Memory B cell (primary cell): ENCODE results near the gene LARGE1.
A peak's percentile ranks its signal among the peaks of the same experiment; 100 is the strongest.

Experiments
- ATAC-seq: fragments of 150-1000 bp; cut with Tn5 transposase; 2 replicates; pipeline ENCODE4 v1.10.0; 2021; ENCODE audit warnings: low read depth, mild to moderate bottlenecking, moderate library complexity
- DNase-seq, 2 donors: peaks; one replicate each; pipeline ENCODE4 v3.0.0; 2022; ENCODE audit warnings: low spot score in 2 of 2
- H3K27ac Mint-ChIP-seq: one replicate; pipeline ENCODE4 v1.8.0; 2022; ENCODE audit warnings: mild to moderate bottlenecking, moderate library complexity, mixed read lengths
- H3K27me3 Mint-ChIP-seq: one replicate; pipeline ENCODE4 v1.8.0; 2022; ENCODE audit warnings: mixed read lengths
- H3K36me3 Mint-ChIP-seq: one replicate; pipeline ENCODE4 v1.8.0; 2022; ENCODE audit warnings: mild to moderate bottlenecking, mixed read lengths
- H3K4me1 Mint-ChIP-seq: one replicate; pipeline ENCODE4 v1.8.0; 2022; ENCODE audit warnings: mixed read lengths
- H3K4me3 Mint-ChIP-seq: one replicate; pipeline ENCODE4 v1.8.0; 2022; ENCODE audit warnings: mild to moderate bottlenecking, moderate library complexity, mixed read lengths
- H3K9me3 Mint-ChIP-seq: one replicate; pipeline ENCODE4 v1.8.0; 2022; ENCODE audit warnings: mixed read lengths

LARGE1 gene

DNA sequence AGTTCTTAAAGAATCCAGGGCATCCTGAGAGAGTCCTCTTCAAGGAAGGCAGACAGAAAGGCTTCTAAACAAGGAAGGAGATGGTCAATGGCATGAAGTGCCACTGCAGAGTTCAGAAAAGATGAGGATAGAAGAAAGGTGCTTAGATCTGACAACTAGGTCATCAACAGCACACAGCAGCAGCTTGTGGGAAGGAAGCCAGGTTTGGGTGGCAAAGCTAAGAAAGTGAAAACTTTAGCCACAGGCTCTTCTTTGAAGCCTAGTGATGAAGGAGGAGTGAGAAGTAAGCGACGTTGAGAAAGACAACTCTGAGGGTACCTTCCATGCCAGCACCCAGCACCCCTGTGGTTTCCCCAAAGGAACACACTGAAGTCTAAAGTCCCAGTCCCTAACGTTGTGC, 92.0 kb downstream of the LARGE1 start:
- no peak overlapping the region for H3K4me3 Mint-ChIP-seq
- no peak overlapping the region for H3K27ac Mint-ChIP-seq
- DNase-seq, result no peak
- H3K36me3 Mint-ChIP-seq, result peaks cover 4% of the 10 kb centered on the region
- H3K27me3 Mint-ChIP-seq, result no peaks in the 10 kb centered on the region
- H3K4me1 Mint-ChIP-seq, result peaks cover 2% of the 10 kb centered on the region
- H3K9me3 Mint-ChIP-seq, result peaks cover 1% of the 10 kb centered on the region
- ATAC-seq, result no peak

GRCh38 chr22:33825761-33826160, 94.5 kb downstream of the LARGE1 start:
- no peak for ATAC-seq
- no peak for DNase-seq
- H3K9me3 Mint-ChIP-seq, result peaks cover 1% of the 10 kb centered on the region
- no peak overlapping the region for H3K27ac Mint-ChIP-seq
- H3K36me3 Mint-ChIP-seq, result peaks cover 6% of the 10 kb centered on the region
- peaks cover 2% of the 10 kb centered on the region for H3K27me3 Mint-ChIP-seq
- peaks cover 6% of the 10 kb centered on the region for H3K4me1 Mint-ChIP-seq
- H3K4me3 Mint-ChIP-seq, result no peak overlapping the region

GRCh38 chr22:33823552-33823951, 96.7 kb downstream of the LARGE1 start:
- Mint-ChIP-seq H3K4me3 (no peak overlapping the region), H3K36me3 (peaks cover 6% of the 10 kb centered on the region), H3K4me1 (peaks cover 6% of the 10 kb centered on the region), H3K27me3 (peaks cover 2% of the 10 kb centered on the region), H3K27ac (no peak overlapping the region), H3K9me3 (peaks cover 1% of the 10 kb centered on the region)
- ATAC-seq (no peak), DNase-seq (no peak)

- Mint-ChIP-seq H3K9me3 (peaks cover 3% of the 10 kb centered on the region), H3K27ac (no peak overlapping the region), H3K36me3 (peaks cover 7% of the 10 kb centered on the region), H3K4me1 (peaks cover 6% of the 10 kb centered on the region), H3K27me3 (peaks cover 2% of the 10 kb centered on the region), H3K4me3 (no peak overlapping the region)
- DNase-seq (no peak), ATAC-seq (no peak)
Measured at GRCh38 chr22:33821290-33821689, 99.0 kb downstream of the LARGE1 start.

DNA sequence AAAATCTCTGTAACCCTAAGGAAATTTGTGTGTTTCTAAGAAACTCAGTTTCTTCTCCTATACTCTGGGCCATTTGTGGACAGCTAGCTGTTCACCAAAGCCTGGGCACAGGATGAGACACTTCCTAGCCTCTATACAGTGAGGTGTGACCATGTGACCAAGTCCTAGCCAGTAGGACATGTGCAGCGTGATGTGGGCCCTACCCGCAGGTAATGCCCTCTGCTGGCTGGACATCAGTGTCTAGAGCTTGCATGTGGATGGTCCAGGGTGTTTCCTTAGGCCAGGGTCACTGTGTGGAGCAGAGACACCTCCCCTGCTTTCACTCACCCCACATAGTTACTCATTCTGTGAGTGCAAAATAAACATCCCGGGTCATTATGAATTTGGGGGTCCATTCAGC, 100.5 kb downstream of the LARGE1 start:
- Mint-ChIP-seq H3K4me3 (no peak overlapping the region), H3K4me1 (peaks cover 6% of the 10 kb centered on the region), H3K27me3 (peaks cover 2% of the 10 kb centered on the region), H3K36me3 (peaks cover 5% of the 10 kb centered on the region), H3K9me3 (peaks cover 3% of the 10 kb centered on the region), H3K27ac (no peak overlapping the region)
- ATAC-seq (no peak), DNase-seq (no peak)

DNA sequence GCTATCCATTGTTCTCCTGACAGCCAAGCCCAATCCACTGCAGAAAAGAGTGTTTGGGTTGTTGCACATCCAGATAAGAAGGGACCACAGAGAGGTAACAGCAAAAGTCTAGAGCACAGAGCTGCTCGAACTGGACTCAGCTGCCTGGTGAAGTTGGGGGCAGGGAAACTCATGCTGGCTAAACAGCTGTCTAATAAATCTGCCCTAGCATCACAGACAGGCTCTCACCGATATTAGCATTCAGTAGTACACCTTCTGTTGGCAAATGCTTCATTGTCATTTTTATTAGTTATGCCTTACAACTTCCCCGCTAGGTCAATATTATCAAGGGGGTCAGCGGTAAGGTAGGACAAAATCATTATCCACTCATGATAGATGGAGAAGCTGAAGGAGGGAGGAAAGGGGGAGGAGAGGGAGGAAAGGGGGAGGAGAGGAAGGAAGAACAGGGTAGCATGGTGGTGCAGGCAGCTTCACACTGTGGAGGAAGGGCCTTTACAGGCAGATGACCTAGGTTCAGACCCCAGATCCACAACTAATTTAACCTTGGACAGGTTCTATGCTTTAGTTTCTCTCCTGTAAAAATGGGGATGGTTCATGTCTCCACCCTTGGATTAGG, 102.7 kb downstream of the LARGE1 start:
- ATAC-seq, result no peak
- no peak overlapping the region for H3K27ac Mint-ChIP-seq
- peaks cover 2% of the 10 kb centered on the region for H3K27me3 Mint-ChIP-seq
- H3K36me3 Mint-ChIP-seq, result peaks cover 5% of the 10 kb centered on the region
- no peak overlapping the region for H3K4me3 Mint-ChIP-seq
- peaks cover 2% of the 10 kb centered on the region for H3K9me3 Mint-ChIP-seq
- peaks cover 3% of the 10 kb centered on the region for H3K4me1 Mint-ChIP-seq
- no peak for DNase-seq

- H3K4me1 Mint-ChIP-seq, result peaks cover 12% of the 10 kb centered on the region
- H3K4me3 Mint-ChIP-seq, result no peak overlapping the region
- ATAC-seq, result no peak
- no peak for DNase-seq
- H3K9me3 Mint-ChIP-seq, result peaks cover 2% of the 10 kb centered on the region
- H3K27ac Mint-ChIP-seq, result no peak overlapping the region
- H3K36me3 Mint-ChIP-seq, result peaks cover 3% of the 10 kb centered on the region
- no peaks in the 10 kb centered on the region for H3K27me3 Mint-ChIP-seq
Measured at GRCh38 chr22:33812360-33812977, 107.8 kb downstream of the LARGE1 start.

- Mint-ChIP-seq H3K4me3 (no peak overlapping the region), H3K27ac (no peak overlapping the region), H3K4me1 (peaks cover 12% of the 10 kb centered on the region), H3K27me3 (no peaks in the 10 kb centered on the region), H3K9me3 (peaks cover under 1% of the 10 kb centered on the region), H3K36me3 (peaks cover 2% of the 10 kb centered on the region)
- no peak for DNase-seq
- no peak for ATAC-seq
Measured at GRCh38 chr22:33811686-33812085, 108.6 kb downstream of the LARGE1 start.

- no peaks in the 10 kb centered on the region for H3K9me3 Mint-ChIP-seq
- H3K4me1 Mint-ChIP-seq, result peaks cover 15% of the 10 kb centered on the region
Measured at GRCh38 chr22:33811208-33811607, 109.1 kb downstream of the LARGE1 start.

DNA sequence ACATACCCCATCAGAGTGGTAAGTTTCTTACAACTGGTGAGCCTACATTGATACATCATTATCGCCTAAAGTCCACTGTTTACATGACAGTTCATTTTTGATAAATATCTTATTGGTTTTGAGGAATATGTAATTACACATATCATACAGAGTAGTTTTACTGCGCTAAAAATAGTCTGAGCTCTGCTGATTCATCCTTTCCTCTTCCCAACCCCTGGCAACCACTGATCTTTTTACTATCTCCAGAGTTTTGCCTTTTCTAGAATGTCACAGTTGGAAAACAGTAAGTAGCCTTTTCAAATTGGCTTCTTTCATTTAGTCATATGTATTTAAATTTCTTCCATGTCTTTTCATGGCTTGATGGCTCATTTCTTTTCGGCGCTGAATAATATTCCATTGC, 112.8 kb downstream of the LARGE1 start:
- ATAC-seq (no peak), DNase-seq (no peak)
- Mint-ChIP-seq H3K27me3 (no peaks in the 10 kb centered on the region), H3K4me3 (no peak overlapping the region), H3K4me1 (peaks cover 19% of the 10 kb centered on the region), H3K9me3 (peaks cover 6% of the 10 kb centered on the region), H3K36me3 (peaks cover 5% of the 10 kb centered on the region), H3K27ac (no peak overlapping the region)

More at GRCh38 chr22:33811208-33811607, 109.1 kb downstream of the LARGE1 start:
- ATAC-seq (no peak), DNase-seq (no peak)
- peaks cover 2% of the 10 kb centered on the region for H3K36me3 Mint-ChIP-seq
- no peak overlapping the region for H3K4me3 Mint-ChIP-seq
- no peaks in the 10 kb centered on the region for H3K27me3 Mint-ChIP-seq
- no peak overlapping the region for H3K27ac Mint-ChIP-seq

DNA sequence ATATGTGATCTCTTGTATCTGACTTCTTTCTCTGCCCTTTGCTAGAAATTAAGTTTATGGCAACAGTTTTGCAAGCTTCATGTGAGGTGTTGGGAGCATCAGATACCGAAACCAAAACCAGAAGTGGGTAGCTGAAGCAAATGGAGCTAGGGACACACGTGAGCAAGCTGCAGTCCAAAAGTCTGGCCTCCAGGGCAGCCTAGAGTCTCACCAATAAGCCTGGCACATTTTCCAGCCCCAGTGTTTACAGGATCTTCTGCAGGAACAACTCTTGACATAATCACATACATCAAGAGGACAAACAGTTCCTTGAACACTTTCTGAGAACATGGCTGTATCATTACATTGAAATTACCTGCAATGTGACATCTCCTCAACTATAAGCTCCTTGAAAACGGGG, 114.1 kb downstream of the LARGE1 start:
- ATAC-seq, result peak; percentile 62
- H3K4me3 Mint-ChIP-seq, result peak overlapping the region; percentile 15
- H3K27ac Mint-ChIP-seq, result peak overlapping the region; percentile 38
- peaks cover 7% of the 10 kb centered on the region for H3K9me3 Mint-ChIP-seq
- peaks cover 5% of the 10 kb centered on the region for H3K36me3 Mint-ChIP-seq
- peaks cover 11% of the 10 kb centered on the region for H3K4me1 Mint-ChIP-seq
- no peak for DNase-seq
- H3K27me3 Mint-ChIP-seq, result no peaks in the 10 kb centered on the region

GRCh38 chr22:33803371-33804282, 116.6 kb downstream of the LARGE1 start:
- ATAC-seq (no peak), DNase-seq (no peak)
- Mint-ChIP-seq H3K4me3 (no peak overlapping the region), H3K27me3 (no peaks in the 10 kb centered on the region), H3K36me3 (peaks cover 5% of the 10 kb centered on the region), H3K9me3 (peaks cover 8% of the 10 kb centered on the region), H3K27ac (no peak overlapping the region), H3K4me1 (peaks cover 10% of the 10 kb centered on the region)

DNA sequence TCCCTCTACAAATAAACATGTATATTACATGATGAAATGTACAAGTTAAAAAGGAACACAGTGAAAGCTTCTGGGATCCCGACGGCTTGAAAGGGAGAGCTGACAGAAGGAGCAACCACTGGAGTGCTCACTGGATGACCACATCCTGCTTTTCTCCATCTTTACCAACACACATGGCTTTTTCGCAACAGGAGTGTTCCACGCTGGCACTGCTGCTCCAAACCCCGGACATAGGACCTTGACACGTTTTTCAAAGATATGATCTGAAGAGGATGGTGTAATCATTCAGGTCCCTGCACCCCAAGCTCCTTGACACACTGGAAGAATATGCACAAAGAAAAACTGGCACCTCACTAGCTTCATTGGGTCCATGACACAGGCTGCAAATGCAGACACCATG, 121.9 kb downstream of the LARGE1 start:
- H3K27ac Mint-ChIP-seq, result no peak overlapping the region
- H3K27me3 Mint-ChIP-seq, result peaks cover 1% of the 10 kb centered on the region
- H3K4me1 Mint-ChIP-seq, result peaks cover 2% of the 10 kb centered on the region
- H3K9me3 Mint-ChIP-seq, result peaks cover 11% of the 10 kb centered on the region
- ATAC-seq (no peak), DNase-seq (no peak)
- H3K4me3 Mint-ChIP-seq, result no peak overlapping the region
- peaks cover 8% of the 10 kb centered on the region for H3K36me3 Mint-ChIP-seq

GRCh38 chr22:33796494-33796893, 123.8 kb downstream of the LARGE1 start:
- DNase-seq (no peak), ATAC-seq (no peak)
- peaks cover 1% of the 10 kb centered on the region for H3K27me3 Mint-ChIP-seq
- peaks cover 9% of the 10 kb centered on the region for H3K4me1 Mint-ChIP-seq
- peaks cover 6% of the 10 kb centered on the region for H3K9me3 Mint-ChIP-seq
- H3K27ac Mint-ChIP-seq, result no peak overlapping the region
- H3K4me3 Mint-ChIP-seq, result no peak overlapping the region
- peaks cover 7% of the 10 kb centered on the region for H3K36me3 Mint-ChIP-seq
